Activated T-helper 2 cell treated with anti-CD3 and anti-CD28 coated beads, Interferon-gamma antibody, Interleukin-2, Interleukin-4, amounts not matched to agents 10 μg/mL and 5 μg/mL and 100 μg/mL, durations not matched to agents 14 hours and 24 hours and 36 hours (primary cell): ENCODE results near the gene PKDREJ. TPM values are rescaled to one million over a fixed set of nuclear protein-coding genes. Genes with fewer than 3 reads are reported as not detected.
"Not testable (repeated sequence)": the region's sequence is repeated elsewhere in the genome, so short reads cannot be mapped to it uniquely, and the experiment has no call there.

Source experiments
- DNase-seq: peaks from one replicate; pipeline ENCODE4 v3.0.0; 2021; ENCODE audit warnings: low spot score
- H3K27ac Mint-ChIP-seq: one replicate; pipeline ENCODE4 v1.8.0; 2021; ENCODE audit warnings: mixed read lengths
- H3K27me3 Mint-ChIP-seq: one replicate; pipeline ENCODE4 v1.8.0; 2021; ENCODE audit warnings: low read depth, mixed read lengths
- H3K36me3 Mint-ChIP-seq: one replicate; pipeline ENCODE4 v1.8.0; 2021; ENCODE audit warnings: low read depth, mixed read lengths
- H3K4me1 Mint-ChIP-seq: one replicate; pipeline ENCODE4 v1.8.0; 2021; ENCODE audit warnings: low read depth, mixed read lengths
- H3K4me3 Mint-ChIP-seq: one replicate; pipeline ENCODE4 v1.8.0; 2021; ENCODE audit warnings: low read depth, mild to moderate bottlenecking, moderate library complexity, mixed read lengths
- H3K9me3 Mint-ChIP-seq: one replicate; pipeline ENCODE4 v1.8.0; 2021; ENCODE audit warnings: mixed read lengths
- intact Hi-C: fragments of 100-400 bp; cut with micrococcal nuclease; formaldehyde crosslinking; loops from one replicate; pipeline ENCODE4 v1.15.1; 2023
- total RNA-seq: library from RNA; stranded (reverse); gene quantifications from 2 replicates; pipeline ENCODE4 v1.2.3, GENCODE V29; 2022

The PKDREJ gene, protein sequence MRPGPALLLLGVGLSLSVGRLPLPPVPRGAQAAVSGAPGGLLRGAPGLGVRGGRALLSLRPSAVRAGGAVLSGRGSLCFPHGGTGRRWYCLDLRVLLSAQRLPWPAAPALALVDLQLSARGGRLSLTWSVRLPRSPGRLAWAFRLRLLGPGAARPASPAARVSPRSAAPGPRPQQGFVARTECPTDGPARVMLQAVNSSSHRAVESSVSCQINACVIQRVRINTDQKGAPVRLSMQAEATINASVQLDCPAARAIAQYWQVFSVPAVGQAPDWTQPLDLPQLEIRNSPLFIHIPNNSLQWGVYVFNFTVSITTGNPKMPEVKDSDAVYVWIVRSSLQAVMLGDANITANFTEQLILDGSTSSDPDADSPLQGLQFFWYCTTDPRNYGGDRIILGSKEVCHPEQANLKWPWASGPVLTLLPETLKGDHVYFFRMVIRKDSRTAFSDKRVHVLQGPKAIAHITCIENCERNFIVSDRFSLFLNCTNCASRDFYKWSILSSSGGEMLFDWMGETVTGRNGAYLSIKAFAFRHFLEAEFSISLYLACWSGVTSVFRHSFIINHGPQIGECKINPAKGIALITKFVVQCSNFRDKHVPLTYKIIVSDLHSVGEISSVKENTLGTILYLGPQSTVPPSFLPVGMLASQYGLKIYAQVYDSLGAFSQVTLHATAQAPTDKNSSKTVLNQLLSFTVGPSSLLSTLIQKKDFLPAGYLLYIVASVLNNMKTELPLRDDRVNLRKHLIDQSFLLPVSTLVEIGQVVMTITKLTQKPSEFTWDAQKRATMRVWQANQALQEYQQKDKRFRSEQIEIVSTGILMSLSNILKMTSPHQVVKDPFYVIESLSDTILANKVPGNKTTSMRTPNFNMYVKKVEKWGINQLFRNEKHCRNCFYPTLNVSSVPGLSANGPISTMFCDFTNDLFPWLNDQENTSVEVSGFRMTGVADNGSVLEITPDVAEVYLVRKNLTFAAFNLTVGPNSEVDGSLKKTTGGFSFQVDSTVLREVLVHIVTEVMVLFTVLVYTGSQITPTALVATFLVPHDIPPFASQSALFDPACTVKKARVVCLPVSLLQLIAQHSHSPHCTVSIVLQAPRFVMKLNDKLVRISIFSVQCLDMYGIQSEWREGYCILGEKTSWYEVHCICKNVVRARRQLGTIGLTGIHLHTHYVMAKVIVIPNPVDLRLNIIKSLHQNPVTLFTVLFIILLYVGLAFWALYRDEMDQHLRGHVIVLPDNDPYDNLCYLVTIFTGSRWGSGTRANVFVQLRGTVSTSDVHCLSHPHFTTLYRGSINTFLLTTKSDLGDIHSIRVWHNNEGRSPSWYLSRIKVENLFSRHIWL (N-terminal part only)
- not detected in 2 replicates for total RNA-seq

- H3K27ac Mint-ChIP-seq: no peak within 1 kb of the TSS
- peaks cover 26% of the 10 kb centered on the region for H3K36me3 Mint-ChIP-seq
- peak within 1 kb of the TSS; percentile 30 for H3K4me3 Mint-ChIP-seq
- intact Hi-C loops: no loop called here
- H3K27me3 Mint-ChIP-seq: peaks cover 73% of the 10 kb centered on the region
- DNase-seq: no peak
- peaks cover 21% of the 10 kb centered on the region for H3K9me3 Mint-ChIP-seq
- H3K4me1 Mint-ChIP-seq: peaks cover 7% of the 10 kb centered on the region
Measured at GRCh38 chr22:46263216-46263590, at the start of gene PKDREJ. Gene PKDREJ, minus strand, starts transcription at chr22:46263343. Its CDS starts 21 bp downstream, at chr22:46263322.

GRCh38 chr22:46312848-46313247 lies 49.7 kb upstream of the PKDREJ start:
- H3K9me3 Mint-ChIP-seq, H3K4me1 Mint-ChIP-seq, H3K4me3 Mint-ChIP-seq, DNase-seq, H3K27ac Mint-ChIP-seq, H3K27me3 Mint-ChIP-seq: not testable (repeated sequence)
- intact Hi-C loops: loop anchor here (5.0 kb wide), 1 partner anchor 306 kb away; no protein-coding TSS in a partner anchor
- peaks cover 59% of the 10 kb centered on the region for H3K36me3 Mint-ChIP-seq

DNA sequence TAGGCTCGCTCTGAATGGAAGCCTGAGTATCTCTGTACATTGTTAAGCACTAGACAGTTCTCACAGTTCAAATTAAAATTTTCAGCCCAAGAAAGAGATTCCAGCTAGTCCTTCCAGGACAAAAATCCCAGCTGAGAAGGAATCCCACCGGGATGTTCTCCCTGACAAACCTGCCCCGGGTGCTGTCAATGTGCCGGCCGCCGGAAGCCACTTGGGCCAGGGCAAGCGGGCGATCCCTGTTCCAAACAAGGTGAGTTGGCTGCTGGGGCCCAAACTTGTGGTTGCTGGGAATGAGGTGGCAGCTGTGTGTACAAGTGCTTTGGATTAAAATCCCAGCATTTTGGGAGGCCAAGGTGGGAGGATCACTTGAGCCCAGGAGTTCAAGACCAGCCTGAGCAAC lies 48.9 kb upstream of the PKDREJ start:
- Mint-ChIP-seq H3K27me3 (no peaks in the 10 kb centered on the region), H3K4me1 (peaks cover 6% of the 10 kb centered on the region), H3K4me3 (no peak overlapping the region), H3K9me3 (no peaks in the 10 kb centered on the region), H3K36me3 (peaks cover 57% of the 10 kb centered on the region), H3K27ac (no peak overlapping the region)
- DNase-seq: no peak
- intact Hi-C loops: loop anchor here (5.0 kb wide), 1 partner anchor 305 kb away; no protein-coding TSS in a partner anchor

DNA sequence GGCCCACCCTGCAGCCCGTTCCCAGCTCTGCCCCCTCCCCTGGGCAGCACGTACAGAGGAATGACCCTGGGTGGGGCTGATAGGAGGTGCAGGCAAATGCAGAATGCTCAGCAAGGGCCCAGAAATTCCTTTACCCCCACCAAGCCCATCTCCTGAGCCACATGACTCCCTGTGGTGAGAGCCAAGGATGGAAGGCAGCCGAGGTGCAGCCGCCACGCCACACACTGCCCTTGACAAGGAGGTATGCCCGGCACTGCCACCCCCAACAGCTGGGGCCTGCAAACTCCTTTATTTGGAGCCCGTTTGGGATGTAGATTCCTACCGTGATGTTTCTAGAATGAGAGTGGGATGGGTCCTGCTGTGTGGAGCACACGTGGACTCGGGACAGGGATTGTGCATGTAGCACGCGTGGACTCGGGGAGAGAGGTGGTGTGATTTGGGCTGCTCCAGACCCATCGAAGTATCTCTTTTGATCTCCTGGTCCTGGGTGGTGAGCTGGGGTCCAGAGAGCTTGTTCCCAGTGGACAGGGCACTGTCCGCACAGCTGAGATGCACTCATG lies 46.5 kb upstream of the PKDREJ start:
- peaks cover 50% of the 10 kb centered on the region for H3K36me3 Mint-ChIP-seq
- intact Hi-C loops: loop anchor here (5.0 kb wide), 1 partner anchor 302 kb away; no protein-coding TSS in a partner anchor
- no peaks in the 10 kb centered on the region for H3K9me3 Mint-ChIP-seq
- peaks cover 11% of the 10 kb centered on the region for H3K4me1 Mint-ChIP-seq
- H3K27me3 Mint-ChIP-seq: no peaks in the 10 kb centered on the region
- no peak for DNase-seq
- H3K27ac Mint-ChIP-seq: no peak overlapping the region
- H3K4me3 Mint-ChIP-seq: no peak overlapping the region

DNA sequence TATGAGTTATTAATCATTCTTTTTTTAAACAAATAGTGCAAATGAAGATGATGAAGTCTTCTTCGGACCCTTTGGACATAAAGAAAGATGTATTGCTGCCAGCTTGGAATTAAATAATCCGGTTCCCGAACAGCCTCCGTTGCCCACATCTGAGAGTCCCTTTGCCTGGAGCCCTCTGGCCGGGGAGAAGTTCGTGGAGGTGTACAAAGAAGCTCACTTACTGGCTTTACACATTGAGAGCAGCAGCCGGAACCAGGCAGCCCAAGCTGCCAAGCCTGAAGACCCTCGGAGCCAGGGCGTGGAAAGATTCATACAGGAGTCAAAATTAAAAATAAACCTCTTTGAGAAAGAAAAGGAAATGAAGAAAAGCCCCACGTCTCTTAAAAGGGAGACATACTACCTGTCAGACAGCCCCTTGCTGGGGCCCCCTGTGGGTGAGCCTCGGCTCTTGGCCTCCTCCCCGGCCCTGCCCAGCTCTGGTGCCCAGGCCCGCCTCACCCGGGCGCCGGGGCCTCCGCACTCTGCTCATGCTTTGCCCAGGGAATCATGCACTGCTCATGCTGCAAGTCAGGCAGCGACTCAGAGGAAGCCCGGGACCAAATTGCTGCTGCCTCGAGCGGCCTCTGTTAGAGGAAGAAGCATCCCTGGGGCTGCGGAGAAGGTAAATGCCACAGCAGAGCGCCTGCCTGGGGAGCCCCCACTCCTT lies 45.3 kb upstream of the PKDREJ start:
- no peaks in the 10 kb centered on the region for H3K9me3 Mint-ChIP-seq
- DNase-seq: no peak
- peaks cover 57% of the 10 kb centered on the region for H3K36me3 Mint-ChIP-seq
- H3K4me1 Mint-ChIP-seq: peaks cover 19% of the 10 kb centered on the region
- H3K27me3 Mint-ChIP-seq: no peaks in the 10 kb centered on the region
- intact Hi-C loops: no loop called here
- no peak overlapping the region for H3K27ac Mint-ChIP-seq
- H3K4me3 Mint-ChIP-seq: no peak overlapping the region

DNA sequence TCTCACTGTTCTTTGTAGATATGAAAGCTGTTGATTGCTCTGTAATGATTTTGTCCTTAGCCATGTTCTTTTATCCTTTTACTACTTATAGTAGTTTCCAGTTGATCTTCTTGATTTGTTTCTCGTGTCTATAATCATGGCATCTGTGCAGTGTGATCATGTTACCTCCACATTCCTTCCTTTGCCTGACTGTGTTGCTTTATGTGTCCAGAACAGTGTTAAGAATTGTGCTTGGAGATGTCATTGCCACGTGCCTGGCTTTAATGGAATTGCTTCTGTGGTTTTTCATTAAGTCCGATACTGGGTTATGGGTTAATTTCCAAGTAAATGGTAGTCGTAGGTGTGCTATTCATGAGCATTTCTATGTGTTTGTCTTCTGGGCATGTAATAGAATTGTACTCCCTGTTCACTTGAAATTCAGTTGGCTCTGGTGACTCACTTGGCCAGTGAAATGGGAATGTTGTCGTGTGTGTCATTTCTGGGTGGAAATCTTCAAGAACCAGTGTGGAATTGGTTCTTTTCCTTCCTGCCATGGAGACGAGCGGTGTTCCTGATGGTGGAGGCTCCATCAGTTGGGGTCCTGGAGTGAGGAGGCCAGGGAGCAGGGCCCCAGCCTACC lies 40.3 kb upstream of the PKDREJ start:
- Mint-ChIP-seq H3K4me1 (peaks cover 42% of the 10 kb centered on the region), H3K4me3 (no peak overlapping the region), H3K36me3 (peaks cover 64% of the 10 kb centered on the region), H3K9me3 (no peaks in the 10 kb centered on the region), H3K27me3 (no peaks in the 10 kb centered on the region), H3K27ac (no peak overlapping the region)
- no peak for DNase-seq
- intact Hi-C loops: no loop called here

DNA sequence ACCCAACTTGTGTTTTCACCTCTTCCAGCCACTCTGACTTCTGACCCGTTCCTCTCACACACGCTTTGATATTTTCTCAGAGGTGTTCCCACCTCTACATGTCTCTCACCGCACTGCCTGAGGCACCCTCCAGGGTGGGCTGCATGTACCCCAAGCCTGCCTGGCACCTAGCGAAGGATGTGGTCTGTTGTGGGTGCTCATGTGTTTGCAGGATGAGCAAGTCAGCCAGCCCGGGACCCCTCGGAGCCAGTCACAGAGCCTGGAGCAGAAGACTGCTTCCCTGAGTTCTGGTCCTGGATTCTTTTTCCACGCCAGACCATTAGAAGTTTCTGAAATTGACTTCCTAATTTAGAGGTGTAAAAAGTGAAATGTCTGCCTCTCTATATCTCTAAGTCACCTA lies 37.3 kb upstream of the PKDREJ start:
- H3K4me3 Mint-ChIP-seq: peak overlapping the region; percentile 33
- DNase-seq: no peak
- H3K4me1 Mint-ChIP-seq: peaks cover 46% of the 10 kb centered on the region
- H3K9me3 Mint-ChIP-seq: no peaks in the 10 kb centered on the region
- no peak overlapping the region for H3K27ac Mint-ChIP-seq
- no peaks in the 10 kb centered on the region for H3K27me3 Mint-ChIP-seq
- intact Hi-C loops: no loop called here
- H3K36me3 Mint-ChIP-seq: peaks cover 54% of the 10 kb centered on the region

DNA sequence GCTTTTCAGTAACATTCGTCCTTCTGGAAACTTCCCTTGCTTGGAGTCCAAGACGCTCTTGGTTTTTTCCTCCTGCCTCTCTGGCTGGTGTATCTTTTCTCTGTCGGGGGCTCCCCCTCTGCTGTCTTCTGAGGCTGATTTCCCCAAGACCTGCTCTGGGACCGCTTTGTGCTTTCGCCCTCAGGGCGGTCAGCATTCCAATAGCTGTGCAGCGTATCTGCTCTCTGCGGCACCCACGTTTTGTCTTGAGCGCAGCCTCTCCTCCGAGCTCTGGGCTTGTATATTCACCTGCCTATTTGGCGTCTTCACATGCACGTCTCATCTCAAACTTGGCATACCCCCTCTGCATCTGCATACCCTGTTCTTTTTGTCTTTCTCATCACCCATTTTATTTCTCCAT lies 36.0 kb upstream of the PKDREJ start:
- intact Hi-C loops: loop anchor here (5.0 kb wide), 1 partner anchor 177 kb away; no protein-coding TSS in a partner anchor
- H3K4me3 Mint-ChIP-seq: peak overlapping the region; percentile 91
- DNase-seq: no peak
- H3K27ac Mint-ChIP-seq: no peak overlapping the region
- H3K36me3 Mint-ChIP-seq: peaks cover 50% of the 10 kb centered on the region
- no peaks in the 10 kb centered on the region for H3K27me3 Mint-ChIP-seq
- no peaks in the 10 kb centered on the region for H3K9me3 Mint-ChIP-seq
- peaks cover 51% of the 10 kb centered on the region for H3K4me1 Mint-ChIP-seq

DNA sequence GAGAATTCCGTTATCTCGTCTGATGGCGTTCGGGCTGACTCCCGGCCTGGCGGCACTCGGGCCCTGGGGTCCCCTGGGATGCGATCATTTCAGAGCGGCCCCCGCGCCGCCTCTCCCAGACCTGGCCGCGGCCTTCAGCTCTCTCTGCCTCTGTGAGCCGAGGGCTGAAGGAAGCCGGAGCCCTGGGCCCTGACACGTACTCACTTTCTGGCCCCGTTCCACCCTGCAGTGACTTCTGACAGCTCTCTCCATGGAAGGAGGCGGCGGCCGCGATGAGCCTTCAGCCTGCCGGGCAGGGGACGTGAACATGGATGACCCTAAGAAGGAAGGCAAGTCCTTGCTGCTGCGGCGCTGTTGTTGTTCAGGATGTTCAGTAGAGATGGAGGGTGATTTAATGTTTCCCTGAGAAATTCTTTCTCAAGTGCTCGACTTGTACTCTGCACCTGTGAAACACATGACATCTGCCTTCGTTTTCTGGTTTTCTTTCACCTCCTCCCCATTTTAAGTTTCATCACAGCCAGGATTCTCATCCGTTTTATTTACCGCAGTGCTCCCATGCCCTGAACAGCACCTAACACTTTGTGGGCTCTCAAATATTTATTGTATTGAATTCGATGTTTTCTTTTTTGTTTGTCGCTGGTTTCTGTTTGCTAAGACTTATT lies 34.1 kb upstream of the PKDREJ start:
- Mint-ChIP-seq H3K27me3 (no peaks in the 10 kb centered on the region), H3K4me3 (peak overlapping the region; percentile 91), H3K27ac (peak overlapping the region; percentile 68), H3K9me3 (no peaks in the 10 kb centered on the region), H3K4me1 (peaks cover 40% of the 10 kb centered on the region), H3K36me3 (peaks cover 48% of the 10 kb centered on the region)
- peak; percentile 19 for DNase-seq
- intact Hi-C loops: loop anchor here (2.0 to 5.0 kb wide), 4 partner anchors 46 to 284 kb away; partner anchors contain the start of genes CDPF1 and PPARA

GRCh38 chr22:46296257-46297150 lies 33.4 kb upstream of the PKDREJ start, which contains the start of gene GTSE1:
Gene GTSE1, plus strand, starts transcription at chr22:46296870. Its CDS starts 531 bp downstream, at chr22:46297401.
- peak; percentile 98 for DNase-seq
- Mint-ChIP-seq H3K36me3 (peaks cover 51% of the 10 kb centered on the region), H3K9me3 (no peaks in the 10 kb centered on the region), H3K4me1 (peaks cover 39% of the 10 kb centered on the region), H3K4me3 (peak within 1 kb of the TSS; percentile 91), H3K27ac (peak within 1 kb of the TSS; percentile 86), H3K27me3 (no peaks in the 10 kb centered on the region)
- intact Hi-C loops: loop anchor here (1.0 to 5.0 kb wide), 5 partner anchors 46 to 284 kb away; partner anchors contain the start of genes CDPF1 and PPARA
